Stimulated activated CD8-positive, alpha-beta memory T cell treated with anti-CD3 and anti-CD28 coated beads, Interleukin-12 subunit alpha, Interleukin-12 subunit beta, amount 100 ng/mL, for 4 hours (primary cell): ENCODE data around the gene ARPC1A.
"Not testable (repeated sequence)": the region's sequence is repeated elsewhere in the genome, so short reads cannot be mapped to it uniquely, and the experiment has no call there.

Experiments
- DNase-seq: peaks from one replicate; pipeline ENCODE4 v3.0.0-alpha.2; 2020; ENCODE audit warnings: low read depth

Gene ARPC1A

GRCh38 chr7:99322659-99323058 is 3.0 kb upstream of the ARPC1A start:
- DNase-seq = not testable (repeated sequence)

- no peak for DNase-seq
Measured at GRCh38 chr7:99324559-99324958, 1.1 kb upstream of the ARPC1A start.

- DNase-seq = no peak
Measured at GRCh38 chr7:99325001-99325493, 651 bp upstream of the ARPC1A start.

- DNase-seq = no peak
Measured at GRCh38 chr7:99326408-99326782, 697 bp downstream of the ARPC1A start.

GRCh38 chr7:99330314-99330961 is 4.7 kb downstream of the ARPC1A start:
- DNase-seq = not testable (repeated sequence)

- DNase-seq = no peak
Measured at GRCh38 chr7:99331002-99331401, 5.3 kb downstream of the ARPC1A start.

GRCh38 chr7:99339595-99339994 is 13.9 kb downstream of the ARPC1A start:
- no peak for DNase-seq

- no peak for DNase-seq
Measured at GRCh38 chr7:99340659-99341058, 15.0 kb downstream of the ARPC1A start.

GRCh38 chr7:99344061-99344647 is 18.5 kb downstream of the ARPC1A start:
- DNase-seq = no peak

GRCh38 chr7:99350641-99351040 is 24.9 kb downstream of the ARPC1A start:
- not testable (repeated sequence) for DNase-seq

GRCh38 chr7:99352247-99352646 is 26.5 kb downstream of the ARPC1A start:
- no peak for DNase-seq

GRCh38 chr7:99355098-99355497 is 29.4 kb downstream of the ARPC1A start:
- DNase-seq = no peak

GRCh38 chr7:99357701-99358490 is 32.2 kb downstream of the ARPC1A start:
- DNase-seq = no peak

GRCh38 chr7:99358521-99358920 is 32.8 kb downstream of the ARPC1A start:
- DNase-seq = not testable (repeated sequence)

GRCh38 chr7:99359465-99360154 is 33.9 kb downstream of the ARPC1A start:
- no peak for DNase-seq

GRCh38 chr7:99362801-99363200 is 37.1 kb downstream of the ARPC1A start:
- DNase-seq = no peak

- no peak for DNase-seq
Measured at GRCh38 chr7:99363286-99363685, 37.6 kb downstream of the ARPC1A start.

- DNase-seq = peak; percentile 46
Measured at GRCh38 chr7:99365318-99366141, 39.8 kb downstream of the ARPC1A start.

- no peak for DNase-seq
Measured at GRCh38 chr7:99366646-99367045, 40.9 kb downstream of the ARPC1A start.

- DNase-seq = no peak
Measured at GRCh38 chr7:99368750-99369389, 43.2 kb downstream of the ARPC1A start.

- DNase-seq = no peak
Measured at GRCh38 chr7:99369767-99370391, 44.2 kb downstream of the ARPC1A start.
